ENCODE measurements around the gene RASSF3.

The RASSF3 gene

GRCh38 chr12:64665514-64665913 lies 55.2 kb downstream of the RASSF3 start:
- peak overlapping the region; percentile 32; the same call in 1 of the 2 replicates for H3K27ac ChIP-seq
- TF ChIP-seq CTCF (conservative IDR thresholded peaks at IDR 0.05), result no peak
- TF ChIP-seq ZFX (IDR thresholded peaks at IDR 0.05), result no peak

- TF ChIP-seq CTCF (conservative IDR thresholded peaks at IDR 0.05) (no peak), ZFX (IDR thresholded peaks at IDR 0.05) (no peak)
- H3K27ac ChIP-seq, result peak overlapping the region; percentile 75
Observed at GRCh38 chr12:64666054-64666914, 56.0 kb downstream of the RASSF3 start.

GRCh38 chr12:64667793-64668192 lies 57.5 kb downstream of the RASSF3 start:
- peak overlapping the region; percentile 75 for H3K27ac ChIP-seq
- TF ChIP-seq ZFX (IDR thresholded peaks at IDR 0.05) (no peak), CTCF (conservative IDR thresholded peaks at IDR 0.05) (no peak)

- no peak for TF ChIP-seq ZFX (IDR thresholded peaks at IDR 0.05)
- peak overlapping the region; percentile 75 for H3K27ac ChIP-seq
Observed at GRCh38 chr12:64669270-64669842, 59.1 kb downstream of the RASSF3 start.

GRCh38 chr12:64670019-64670418 lies 59.7 kb downstream of the RASSF3 start:
- TF ChIP-seq ZFX (IDR thresholded peaks at IDR 0.05) (no peak), CTCF (conservative IDR thresholded peaks at IDR 0.05) (no peak; the same call in 1 of the 2 replicates)

GRCh38 chr12:64670919-64671639 lies 60.8 kb downstream of the RASSF3 start:
- peak overlapping the region; percentile 55 for H3K27ac ChIP-seq

More at GRCh38 chr12:64670019-64670418, 59.7 kb downstream of the RASSF3 start:
- peak overlapping the region; percentile 75 for H3K27ac ChIP-seq

More at GRCh38 chr12:64670919-64671639, 60.8 kb downstream of the RASSF3 start:
- no peak for TF ChIP-seq CTCF (conservative IDR thresholded peaks at IDR 0.05)
- no peak for TF ChIP-seq ZFX (IDR thresholded peaks at IDR 0.05)
